ENCODE measurements around the gene CISH. TPM values are rescaled to one million over a fixed set of nuclear protein-coding genes. Genes with fewer than 3 reads are reported as not detected.
A peak's percentile ranks its signal among the peaks of the same experiment; 100 is the strongest.

The CISH gene
- total RNA-seq, 1 donor from 2014 or later, result 6.1 TPM

DNA sequence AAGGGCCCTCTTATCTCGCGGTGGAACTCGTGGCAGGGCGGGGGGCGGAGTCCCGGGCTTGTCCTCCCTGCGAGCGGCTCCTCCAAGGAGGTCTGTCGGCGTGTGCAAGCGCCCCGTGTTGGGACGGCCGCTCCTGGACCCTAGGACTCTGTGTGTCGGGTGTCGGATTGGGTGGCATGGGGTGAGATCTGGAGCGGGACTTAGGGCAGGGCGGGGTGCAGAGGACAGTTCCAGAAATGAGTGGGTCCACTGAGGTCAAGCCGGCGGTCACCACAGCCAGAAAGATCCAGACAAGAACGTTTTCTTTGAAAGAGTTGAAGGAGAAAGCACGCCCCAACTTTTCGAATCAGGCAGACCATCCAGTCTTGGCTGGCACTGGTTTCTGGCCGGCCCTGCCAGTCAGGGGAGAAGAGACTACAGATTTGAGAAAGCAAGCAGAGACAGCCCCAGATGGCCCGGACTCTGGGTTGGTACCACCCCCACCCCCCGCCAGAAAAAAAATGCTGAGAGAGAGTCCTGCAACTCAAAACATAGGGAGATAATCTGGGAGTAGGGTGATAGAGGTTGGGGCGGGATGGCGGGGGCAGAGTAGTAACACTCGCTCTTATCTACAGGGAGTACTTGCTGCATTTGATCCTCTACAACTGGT is 784 bp upstream of the CISH start:
- H3K36me3 ChIP-seq, result peaks cover 4 to 9% of the 10 kb centered on the region in 2 donors
- no peak for DNase-seq (ENCODE audit: low spot score in 2 of 2)
- no peaks in the 10 kb centered on the region for H3K27me3 ChIP-seq
- H3K27ac ChIP-seq, result peak overlapping the region; percentile 70 to 79
- TF ChIP-seq, protein P1, sequence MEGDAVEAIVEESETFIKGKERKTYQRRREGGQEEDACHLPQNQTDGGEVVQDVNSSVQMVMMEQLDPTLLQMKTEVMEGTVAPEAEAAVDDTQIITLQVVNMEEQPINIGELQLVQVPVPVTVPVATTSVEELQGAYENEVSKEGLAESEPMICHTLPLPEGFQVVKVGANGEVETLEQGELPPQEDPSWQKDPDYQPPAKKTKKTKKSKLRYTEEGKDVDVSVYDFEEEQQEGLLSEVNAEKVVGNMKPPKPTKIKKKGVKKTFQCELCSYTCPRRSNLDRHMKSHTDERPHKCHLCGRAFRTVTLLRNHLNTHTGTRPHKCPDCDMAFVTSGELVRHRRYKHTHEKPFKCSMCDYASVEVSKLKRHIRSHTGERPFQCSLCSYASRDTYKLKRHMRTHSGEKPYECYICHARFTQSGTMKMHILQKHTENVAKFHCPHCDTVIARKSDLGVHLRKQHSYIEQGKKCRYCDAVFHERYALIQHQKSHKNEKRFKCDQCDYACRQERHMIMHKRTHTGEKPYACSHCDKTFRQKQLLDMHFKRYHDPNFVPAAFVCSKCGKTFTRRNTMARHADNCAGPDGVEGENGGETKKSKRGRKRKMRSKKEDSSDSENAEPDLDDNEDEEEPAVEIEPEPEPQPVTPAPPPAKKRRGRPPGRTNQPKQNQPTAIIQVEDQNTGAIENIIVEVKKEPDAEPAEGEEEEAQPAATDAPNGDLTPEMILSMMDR (IDR thresholded peaks at IDR 0.05), result no peak
- intact Hi-C loops (cut with DNase I), result loop anchor here (1.0 to 10.0 kb wide), 4 partner anchors 98 to 1352 kb away; partner anchors contain the start of genes MANF, PCBP4 and TMEM115
- peak overlapping the region; percentile 74 to 76 for H3K4me3 ChIP-seq
- peaks cover 3 to 21% of the 10 kb centered on the region in 2 donors for H3K4me1 ChIP-seq
- H3K9me3 ChIP-seq, result no peaks in the 10 kb centered on the region

DNA sequence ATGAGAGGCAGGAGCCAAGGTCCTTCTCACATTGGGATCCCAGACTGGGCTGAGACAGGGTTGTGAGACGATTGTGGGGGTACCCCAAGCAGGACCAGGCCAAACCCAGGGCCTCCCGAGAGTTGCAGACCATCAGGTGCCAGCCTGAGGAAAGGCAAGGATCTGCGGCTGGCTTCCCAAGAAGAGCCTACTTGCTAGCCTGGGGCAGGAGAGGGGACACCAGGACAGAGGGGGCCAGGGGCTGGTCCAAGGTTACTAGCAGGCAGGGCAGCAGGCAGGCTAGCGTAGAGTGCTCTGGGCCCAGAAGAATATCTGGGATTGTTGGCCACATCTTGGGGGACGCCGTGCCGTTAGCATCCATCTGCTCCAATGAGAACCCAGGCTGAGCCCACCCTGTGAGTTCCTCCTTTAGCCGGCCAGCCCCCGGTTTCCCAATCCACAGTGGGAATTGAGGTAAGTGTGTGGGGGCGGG is 546 bp downstream of the CISH start:
- no peaks in the 10 kb centered on the region for H3K9me3 ChIP-seq
- H3K27me3 ChIP-seq, result no peaks in the 10 kb centered on the region
- peak overlapping the region; percentile 74 to 76 for H3K4me3 ChIP-seq
- H3K4me1 ChIP-seq, result peaks cover 3 to 18% of the 10 kb centered on the region in 2 donors
- intact Hi-C loops (cut with DNase I), result loop anchor here (1.0 to 10.0 kb wide), 4 partner anchors 9 to 1354 kb away; partner anchors contain the start of genes PCBP4 and TMEM115
- no peak for DNase-seq (ENCODE audit: low spot score in 2 of 2)
- TF ChIP-seq, protein P1 (IDR thresholded peaks at IDR 0.05), result no peak
- peak overlapping the region; percentile 70 to 79 for H3K27ac ChIP-seq
- peaks cover 10 to 19% of the 10 kb centered on the region in 2 donors for H3K36me3 ChIP-seq

DNA sequence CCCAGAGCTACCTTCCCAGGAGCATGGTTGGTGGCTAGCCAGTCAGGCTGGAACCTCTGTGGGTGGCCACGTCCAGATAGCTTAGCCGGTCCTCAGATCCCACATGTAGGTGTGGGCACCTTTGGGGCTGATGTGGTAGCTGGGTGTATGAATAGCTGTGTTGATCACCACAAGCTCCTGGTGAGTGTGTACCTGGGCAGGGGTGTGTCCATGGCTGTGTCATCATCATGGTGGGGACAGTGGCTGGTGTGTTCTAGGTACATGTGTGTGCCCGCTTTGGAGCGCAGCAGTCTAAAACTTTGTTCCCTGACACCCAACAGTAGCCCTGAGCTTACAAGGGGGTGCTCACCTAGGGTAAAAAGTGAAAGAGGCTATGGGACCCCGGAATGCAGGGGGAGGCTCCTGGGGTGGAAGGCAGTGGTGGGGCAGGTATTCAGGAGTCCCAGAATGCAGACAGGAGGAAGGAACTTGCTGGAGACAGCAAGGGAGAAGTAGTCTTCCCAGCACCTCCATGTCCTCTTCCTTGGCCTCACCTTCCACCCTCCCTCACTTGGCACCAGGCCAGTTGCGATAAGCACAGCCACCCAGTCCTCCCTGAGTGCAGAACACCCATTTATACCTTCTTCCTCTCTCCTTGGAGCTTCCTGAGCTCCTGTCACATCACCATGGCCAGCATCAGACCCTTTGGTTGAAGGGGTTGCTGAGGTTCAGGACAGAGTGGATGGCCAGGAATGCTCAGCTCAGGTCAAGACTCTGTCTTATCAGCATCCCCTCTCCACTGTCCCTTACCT is 1.2 kb downstream of the CISH start:
- TF ChIP-seq, protein P1 (IDR thresholded peaks at IDR 0.05), result no peak
- Histone ChIP-seq H3K9me3 (no peaks in the 10 kb centered on the region), H3K27me3 (no peaks in the 10 kb centered on the region), H3K4me3 (peak overlapping the region; percentile 74 to 76), H3K36me3 (peaks cover 10 to 19% of the 10 kb centered on the region in 2 donors), H3K4me1 (peaks cover 3 to 15% of the 10 kb centered on the region in 2 donors), H3K27ac (peak overlapping the region; percentile 70 to 79)
- intact Hi-C loops (cut with DNase I), result loop anchor here (5.0 to 10.0 kb wide), 3 partner anchors 96 to 1354 kb away; partner anchors contain the start of genes PCBP4 and TMEM115
- DNase-seq (ENCODE audit: low spot score in 2 of 2), result no peak

DNA sequence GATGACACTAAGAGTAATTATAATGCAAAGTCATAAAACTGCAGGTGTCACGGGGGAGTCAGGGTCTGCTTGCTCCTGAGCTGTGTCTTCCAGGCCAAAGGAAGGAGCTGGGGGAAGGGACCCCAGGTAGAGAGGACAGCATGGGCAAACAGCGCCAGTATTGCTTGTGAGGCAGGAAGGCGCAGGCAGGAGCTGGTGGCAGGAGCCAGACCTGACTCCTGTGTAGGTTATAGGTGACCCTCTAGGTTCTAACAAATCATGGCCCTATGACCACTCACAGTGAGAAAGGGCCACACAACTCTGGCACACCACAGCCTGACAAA is 1.9 kb downstream of the CISH start:
- TF ChIP-seq, protein P1 (IDR thresholded peaks at IDR 0.05), result no peak
- Histone ChIP-seq H3K4me3 (peak overlapping the region; percentile 74 to 76), H3K9me3 (no peaks in the 10 kb centered on the region), H3K27me3 (no peaks in the 10 kb centered on the region), H3K36me3 (peaks cover 10 to 19% of the 10 kb centered on the region in 2 donors), H3K4me1 (peaks cover 8 to 15% of the 10 kb centered on the region in 2 donors), H3K27ac (peak overlapping the region in 1 of 2 donors; percentile 70)
- intact Hi-C loops (cut with DNase I), result loop anchor here (5.0 to 10.0 kb wide), 3 partner anchors 95 to 1355 kb away; partner anchors contain the start of genes PCBP4 and TMEM115
- DNase-seq (ENCODE audit: low spot score in 2 of 2), result no peak

DNA sequence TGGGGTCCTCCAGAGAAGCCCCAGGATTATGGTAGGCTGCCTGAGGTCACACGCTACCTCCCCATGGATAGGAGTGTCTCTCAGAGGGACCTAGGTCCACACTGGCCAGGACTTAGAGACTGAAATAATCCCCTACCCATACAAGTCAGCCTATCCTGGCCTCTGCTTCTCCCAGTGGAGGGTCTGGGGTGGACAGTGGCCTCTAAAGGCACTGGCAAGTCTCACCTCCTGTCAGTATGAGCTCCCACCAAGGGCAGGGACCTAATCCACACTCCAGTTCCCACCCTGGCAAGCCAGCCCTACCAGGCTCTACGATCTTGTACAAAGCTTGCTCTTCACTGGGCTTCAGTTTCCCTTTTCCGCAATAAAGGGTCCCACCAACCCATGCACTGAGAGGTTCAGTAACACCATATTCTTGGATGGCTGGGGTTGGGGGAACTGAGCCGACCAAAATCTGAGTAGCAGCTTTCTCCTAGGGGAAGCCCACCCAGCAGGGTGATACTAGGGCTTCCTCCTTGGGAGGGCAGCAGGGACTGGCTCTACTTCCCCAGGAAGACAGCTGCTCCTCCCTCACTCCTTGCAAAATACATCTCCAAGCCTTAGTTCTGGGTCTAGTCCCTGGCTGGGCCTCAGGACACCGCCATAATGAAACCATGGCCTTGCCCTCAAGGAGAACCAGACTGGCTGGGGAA is 2.4 kb downstream of the CISH start:
- Histone ChIP-seq H3K4me3 (peak overlapping the region in 1 of 2 donors; percentile 74), H3K36me3 (peaks cover 10 to 19% of the 10 kb centered on the region in 2 donors), H3K9me3 (no peaks in the 10 kb centered on the region), H3K27ac (peak overlapping the region in 1 of 2 donors; percentile 70), H3K4me1 (peaks cover 8 to 15% of the 10 kb centered on the region in 2 donors), H3K27me3 (no peaks in the 10 kb centered on the region)
- intact Hi-C loops (cut with DNase I), result no loop called here
- DNase-seq (ENCODE audit: low spot score in 2 of 2), result no peak
- TF ChIP-seq, protein P1 (IDR thresholded peaks at IDR 0.05), result no peak
